Suppressor macrophage treated with lipopolysaccharide for 1 hour (primary cell): ENCODE data around the gene HSPA1L.
"Not testable (repeated sequence)": the region's sequence is repeated elsewhere in the genome, so short reads cannot be mapped to it uniquely, and the experiment has no call there.

ENCODE experiments used
- DNase-seq, 3 donors: peaks; one replicate each; pipeline ENCODE4 v3.0.0-alpha.2; 2020 to 2022

Gene HSPA1L

DNA sequence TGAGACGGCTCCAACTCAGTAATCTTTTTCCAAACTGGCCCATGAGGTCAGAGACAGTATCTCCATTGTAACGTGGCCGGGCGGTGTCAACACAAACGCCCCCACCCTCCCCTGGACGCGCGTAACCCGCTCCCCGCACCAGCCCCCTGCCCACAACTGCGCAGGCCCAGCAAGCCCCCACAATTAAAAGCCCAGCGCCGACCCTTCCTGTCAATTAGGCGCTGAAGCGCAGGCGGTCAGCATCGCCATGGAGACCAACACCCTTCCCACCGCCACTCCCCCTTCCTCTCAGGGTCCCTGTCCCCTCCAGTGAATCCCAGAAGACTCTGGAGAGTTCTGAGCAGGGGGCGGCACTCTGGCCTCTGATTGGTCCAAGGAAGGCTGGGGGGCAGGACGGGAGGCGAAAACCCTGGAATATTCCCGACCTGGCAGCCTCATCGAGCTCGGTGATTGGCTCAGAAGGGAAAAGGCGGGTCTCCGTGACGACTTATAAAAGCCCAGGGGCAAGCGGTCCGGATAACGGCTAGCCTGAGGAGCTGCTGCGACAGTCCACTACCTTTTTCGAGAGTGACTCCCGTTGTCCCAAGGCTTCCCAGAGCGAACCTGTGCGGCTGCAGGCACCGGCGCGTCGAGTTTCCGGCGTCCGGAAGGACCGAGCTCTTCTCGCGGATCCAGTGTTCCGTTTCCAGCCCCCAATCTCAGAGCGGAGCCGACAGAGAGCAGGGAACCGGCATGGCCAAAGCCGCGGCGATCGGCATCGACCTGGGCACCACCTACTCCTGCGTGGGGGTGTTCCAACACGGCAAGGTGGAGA lies at the start of gene HSPA1L, which contains the start of gene HSPA1A:
Gene HSPA1L (minus strand): TSS at position 259 of the 814 bp plus-strand sequence. CDS start 3,311 bp downstream, outside the sequence.
Gene HSPA1A (plus strand): TSS at position 519 of the 814 bp plus-strand sequence. CDS start 214 bp downstream, at position 733.
- DNase-seq: peak; percentile 94 to 97 (median 96)

DNA sequence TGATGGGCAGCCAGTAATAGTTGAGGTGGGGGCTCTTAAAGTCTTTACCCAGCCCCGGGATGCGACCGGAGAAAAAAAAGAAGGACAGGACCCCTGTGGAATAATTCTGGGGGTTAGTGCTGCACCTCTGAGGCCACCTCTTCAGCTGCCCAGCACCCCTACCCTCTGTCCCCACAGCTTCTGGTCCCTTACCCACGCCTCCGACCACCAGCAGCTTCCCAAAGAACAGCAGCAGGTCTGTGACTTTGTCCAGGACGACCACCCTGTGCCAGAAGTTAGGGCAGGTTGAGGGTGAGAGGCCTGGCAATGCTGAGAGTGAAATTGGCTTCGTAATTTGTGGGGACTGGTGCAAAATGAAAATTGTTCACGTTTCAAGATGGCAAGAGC lies 49.7 kb upstream of the HSPA1L start:
- DNase-seq: no peak

DNA sequence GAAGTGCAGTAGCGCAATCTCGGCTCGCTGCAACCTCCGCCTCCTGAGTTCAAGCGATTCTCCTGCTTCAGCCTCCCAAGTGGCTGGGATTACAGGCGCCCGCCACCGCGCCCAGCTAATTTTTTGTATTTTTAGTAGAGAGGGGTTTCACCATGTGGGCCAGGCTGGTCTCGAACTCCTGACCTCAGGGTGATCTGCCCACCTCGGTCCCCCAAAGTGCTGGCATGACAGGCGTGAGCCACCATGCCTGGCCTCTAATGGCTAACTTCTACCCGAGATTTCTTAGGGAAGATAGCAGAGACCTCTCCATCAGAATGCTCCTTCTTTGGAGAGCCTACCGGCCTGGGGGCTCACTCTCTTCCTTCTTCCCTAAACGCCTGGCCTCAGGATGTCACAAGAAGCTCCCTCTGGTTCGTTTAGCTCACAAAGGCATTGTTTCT lies 49.1 kb upstream of the HSPA1L start:
- DNase-seq: not testable (repeated sequence)

DNA sequence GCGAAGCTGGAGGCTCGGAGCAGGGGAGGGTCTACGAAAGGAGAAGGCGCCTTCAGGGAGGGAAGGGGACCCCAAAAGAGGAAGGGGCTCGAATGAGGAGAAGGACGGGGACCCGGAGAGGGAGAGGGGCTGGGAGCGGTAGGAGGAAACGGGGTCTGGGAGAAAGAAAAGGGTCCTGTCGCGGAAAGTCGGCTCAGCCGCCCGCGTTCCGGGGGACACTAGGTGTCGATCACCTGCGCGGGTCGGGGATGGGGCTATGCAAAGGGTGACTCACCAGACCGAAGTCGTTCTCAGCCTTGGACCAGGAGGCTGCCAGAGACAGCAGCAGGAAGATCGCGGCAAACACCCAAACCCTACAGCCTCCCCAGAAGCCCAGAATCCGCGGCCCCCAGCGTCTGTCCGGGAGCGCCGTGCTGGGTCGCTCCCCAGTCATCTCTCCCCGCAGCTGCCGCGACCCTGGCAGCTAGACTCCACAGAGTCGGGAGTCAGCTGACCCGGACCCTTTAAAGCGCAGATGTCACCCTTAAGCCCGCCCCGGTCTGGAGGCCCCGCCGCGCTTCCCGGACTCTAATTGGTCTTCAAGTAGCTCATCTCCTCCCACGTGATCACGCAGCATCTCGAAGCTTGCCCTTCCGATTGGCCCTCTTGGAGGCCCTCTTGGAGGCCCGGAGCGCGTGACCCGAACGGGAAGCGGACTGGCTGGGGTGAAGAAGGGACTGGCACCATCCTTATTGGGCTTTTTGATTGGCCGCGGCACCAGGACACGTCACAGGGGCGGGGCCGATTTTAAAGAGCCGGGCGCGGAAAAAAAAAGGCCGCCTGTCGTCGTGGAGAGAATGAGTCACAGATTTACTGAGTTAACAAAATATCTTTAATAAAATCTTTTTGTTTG lies 47.5 kb upstream of the HSPA1L start, which contains the start of gene NEU1:
Gene NEU1 (minus strand): TSS at position 478 of the 892 bp plus-strand sequence. CDS start 45 bp downstream, at position 433.
- DNase-seq: peak; percentile 100

GRCh38 chr6:31861919-31862343 lies 46.8 kb upstream of the HSPA1L start:
- no peak for DNase-seq

DNA sequence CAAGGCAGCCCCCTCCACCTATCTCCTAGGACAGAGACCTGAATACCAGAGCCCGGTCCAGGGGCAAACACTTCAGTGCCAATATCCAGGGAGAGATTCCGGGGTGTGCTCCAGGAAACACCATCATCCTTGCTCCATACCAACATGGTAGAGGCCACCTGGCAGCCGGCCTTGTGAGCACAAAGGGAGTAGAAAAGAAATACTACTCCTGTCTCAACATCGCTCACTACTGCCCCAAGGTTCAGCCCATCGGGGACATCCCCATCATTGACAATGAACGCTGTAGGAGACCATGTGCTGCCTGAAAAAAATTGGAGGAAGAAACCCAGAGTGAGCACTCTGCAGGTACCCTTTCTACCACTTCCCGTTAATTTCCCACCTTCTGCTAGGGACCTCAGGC lies 46.1 kb upstream of the HSPA1L start:
- no peak for DNase-seq

DNA sequence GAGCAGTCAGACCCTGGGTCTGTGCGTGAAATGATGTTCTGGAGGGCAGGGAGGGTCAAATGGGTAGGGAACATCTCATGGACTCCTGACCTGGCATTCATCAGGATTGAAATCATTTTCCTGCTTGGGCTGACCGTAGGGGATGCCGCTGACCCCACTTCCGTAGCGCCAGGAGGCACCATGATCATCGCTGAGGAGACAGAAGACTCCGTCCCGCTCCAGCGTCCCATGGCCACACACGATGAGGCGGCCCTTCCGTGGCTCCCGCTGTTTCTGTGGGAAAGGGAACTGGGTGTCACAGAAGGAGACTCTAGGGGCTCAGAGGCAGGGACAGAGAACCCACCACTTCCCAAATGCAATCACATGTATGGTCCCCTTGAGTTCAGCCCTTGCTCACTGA lies 45.3 kb upstream of the HSPA1L start:
- DNase-seq: no peak

- DNase-seq: no peak
Measured at GRCh38 chr6:31859923-31860322, 44.8 kb upstream of the HSPA1L start.

DNA sequence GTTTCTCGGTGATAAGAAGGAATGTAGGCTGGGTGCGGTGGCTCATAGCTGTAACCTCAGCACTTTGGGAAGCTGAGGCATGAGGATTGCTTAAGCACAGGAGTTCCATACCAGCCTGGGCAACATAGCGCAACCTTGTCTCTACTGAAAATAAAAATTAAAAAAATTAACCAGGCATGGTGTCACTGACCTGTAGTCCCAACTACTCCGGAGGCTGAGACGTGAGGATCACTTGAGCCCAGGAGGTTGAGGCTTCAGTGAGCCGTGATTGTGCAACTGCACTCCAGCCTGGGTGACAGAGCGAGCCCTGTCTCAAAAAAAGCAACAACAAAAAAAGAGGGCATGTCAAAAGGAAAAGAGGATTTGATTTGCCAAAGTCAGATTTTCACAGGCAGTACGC lies 43.6 kb upstream of the HSPA1L start:
- DNase-seq: no peak

- DNase-seq: not testable (repeated sequence)
Measured at GRCh38 chr6:31857774-31858173, 42.7 kb upstream of the HSPA1L start.

DNA sequence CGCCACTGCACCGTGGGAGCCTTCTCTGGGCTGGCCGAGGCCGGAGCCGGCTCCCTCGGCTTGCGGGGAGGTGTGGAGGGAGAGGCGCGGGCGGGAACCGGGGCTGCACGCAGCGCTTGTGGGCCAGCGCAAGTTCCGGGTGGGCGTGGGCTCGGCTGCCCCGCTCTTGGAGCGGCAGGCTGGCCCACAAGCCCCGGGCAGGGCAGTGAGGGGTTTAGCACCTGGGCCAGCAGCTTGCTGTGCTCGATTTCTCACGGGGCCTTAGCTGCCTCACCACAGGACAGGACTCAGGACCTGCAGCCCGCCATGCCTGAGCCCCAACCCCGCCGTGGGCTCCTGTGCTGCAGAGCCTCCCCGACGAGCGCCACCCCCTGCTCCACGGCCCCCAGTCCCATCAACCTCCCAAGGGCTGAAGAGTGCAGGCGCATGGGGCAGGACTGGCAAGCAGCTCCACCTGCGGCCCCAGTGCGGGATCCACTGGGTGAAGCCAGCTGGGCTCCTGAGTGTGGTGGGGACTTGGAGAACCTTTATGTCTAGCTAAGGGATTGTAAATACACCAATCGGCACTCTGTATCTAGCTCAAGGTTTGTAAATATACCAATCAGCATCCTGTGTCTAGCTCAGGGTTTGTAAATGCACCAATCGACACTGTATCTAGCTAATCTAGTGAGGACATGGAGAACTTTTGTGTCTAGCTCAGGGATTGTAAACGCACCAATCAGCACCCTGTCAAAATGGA lies 37.1 kb upstream of the HSPA1L start:
- not testable (repeated sequence) for DNase-seq

DNA sequence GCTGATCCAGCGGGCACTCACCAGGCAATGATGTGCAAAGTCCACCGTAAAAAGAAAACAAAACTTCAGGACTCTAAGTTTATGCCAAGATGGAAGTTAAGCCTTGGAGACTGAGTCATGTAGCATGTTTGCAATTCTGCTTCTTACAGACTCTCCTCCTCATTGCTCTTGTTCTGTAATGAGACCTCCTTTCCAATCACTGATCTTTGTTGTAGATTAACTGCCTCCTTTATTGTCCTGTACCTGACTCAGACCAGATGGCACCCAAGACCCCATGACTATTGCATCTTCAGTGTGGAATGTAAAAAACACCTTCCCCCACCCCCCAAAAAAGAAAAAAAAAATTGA lies 36.4 kb upstream of the HSPA1L start:
- DNase-seq: no peak

- DNase-seq: no peak
Measured at GRCh38 chr6:31850765-31851484, 35.8 kb upstream of the HSPA1L start.

DNA sequence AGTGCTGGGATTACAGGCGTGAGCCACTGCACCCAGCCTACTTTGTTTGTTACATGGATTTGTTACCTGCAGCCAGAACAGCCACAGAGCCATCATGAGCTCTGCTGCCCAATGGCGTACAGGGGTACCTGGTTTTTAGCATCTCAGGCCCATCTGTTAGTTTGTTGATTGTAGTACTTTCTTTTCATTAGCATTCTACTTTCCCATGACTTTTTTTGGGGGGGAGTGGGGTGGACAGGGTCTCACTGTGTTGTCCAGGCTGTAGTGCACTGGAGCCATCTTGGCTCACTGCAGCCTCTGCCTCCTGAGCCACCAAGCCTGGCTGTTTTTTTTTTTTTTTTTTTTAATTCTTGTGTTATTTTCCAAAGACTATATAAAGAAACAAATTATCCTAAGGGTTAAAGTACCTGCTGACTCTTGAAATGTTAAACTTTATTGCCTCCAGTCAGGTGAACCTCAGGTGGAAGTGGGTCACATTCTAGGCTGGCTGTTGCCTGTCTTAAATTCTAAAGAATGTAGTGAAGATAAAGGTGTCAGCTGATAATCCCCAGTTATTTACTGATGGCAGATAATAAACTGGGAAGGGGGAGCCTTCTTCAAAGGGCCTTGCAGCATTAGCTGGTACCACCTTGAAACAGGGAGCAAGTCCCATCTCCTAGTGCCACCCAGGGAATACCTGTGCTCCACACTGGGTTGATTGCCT lies 32.3 kb upstream of the HSPA1L start:
- no peak for DNase-seq

DNA sequence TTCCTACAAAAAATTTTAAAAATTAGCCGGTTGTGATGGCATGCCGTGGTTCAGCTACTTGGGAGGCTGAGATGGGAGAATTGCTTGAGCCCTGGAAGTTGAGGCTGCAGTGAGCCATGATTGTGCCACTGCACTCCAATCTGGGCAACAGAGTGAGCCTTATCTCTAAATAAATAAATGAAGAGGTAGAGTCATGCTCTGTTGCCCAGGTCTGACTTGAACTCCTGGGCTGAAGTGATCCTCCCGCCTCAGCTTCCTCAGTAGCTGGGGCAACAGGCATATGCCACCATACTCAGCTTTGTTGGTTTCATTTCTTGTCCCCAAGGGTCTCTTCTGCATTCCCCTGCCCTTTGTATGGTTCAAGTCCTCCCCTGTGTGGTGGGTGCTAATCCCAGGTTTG lies 29.4 kb upstream of the HSPA1L start:
- DNase-seq: no peak

DNA sequence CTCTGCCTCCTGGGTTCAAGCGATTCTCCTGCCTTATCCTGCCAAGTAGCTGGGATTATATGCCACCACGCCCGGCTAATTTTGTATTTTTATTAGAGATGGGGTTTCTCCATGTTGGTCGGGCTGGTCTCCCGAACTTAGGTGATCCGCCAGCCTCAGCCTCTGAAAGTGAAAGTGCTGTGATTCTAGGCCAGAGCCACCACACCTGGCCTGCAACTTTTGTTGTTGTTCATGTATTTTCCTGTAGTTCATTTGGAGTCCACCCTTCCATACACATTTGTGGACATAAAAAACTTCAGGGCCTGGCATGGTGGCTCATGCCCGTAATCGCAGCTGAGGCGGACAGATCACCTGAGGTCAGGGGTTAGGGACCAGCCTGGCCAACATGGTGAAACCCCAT lies 27.0 kb upstream of the HSPA1L start:
- no peak for DNase-seq

DNA sequence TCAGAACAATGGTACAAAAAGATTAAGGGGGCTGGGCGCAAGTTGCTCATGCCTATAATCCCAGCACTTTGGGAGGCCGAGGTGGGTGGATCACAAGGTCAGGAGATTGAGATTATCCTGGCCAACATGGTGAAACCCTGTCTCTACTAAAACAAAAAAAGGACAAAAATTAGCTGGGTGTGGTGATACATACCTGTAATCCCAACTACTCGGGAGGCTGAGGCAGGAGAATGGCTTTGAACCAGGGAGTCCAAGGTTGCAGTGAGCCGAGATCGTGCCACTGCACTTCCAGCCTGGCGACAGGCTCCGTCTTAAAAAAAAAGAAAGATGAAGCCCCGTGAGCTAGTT lies 24.7 kb upstream of the HSPA1L start:
- not testable (repeated sequence) for DNase-seq

DNA sequence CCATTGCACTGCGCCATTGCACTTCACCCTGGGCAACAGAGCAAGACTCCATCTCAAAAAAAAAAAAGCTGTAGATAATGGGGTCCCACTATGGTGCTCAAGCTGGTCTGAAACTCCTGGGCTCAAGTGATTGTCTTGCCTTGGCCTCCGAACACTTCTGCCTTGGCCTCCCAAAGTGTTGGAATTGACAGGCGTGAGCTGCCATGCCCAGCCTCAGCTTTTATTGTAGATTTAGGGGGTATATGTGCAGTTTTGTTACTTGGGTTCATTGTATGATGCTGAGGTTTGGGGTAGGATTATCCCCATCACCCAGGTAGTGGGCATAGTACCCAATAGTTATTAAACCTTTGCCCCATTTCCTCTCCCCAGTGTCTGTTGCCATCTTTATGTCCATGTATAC lies 23.9 kb upstream of the HSPA1L start:
- DNase-seq: no peak

GRCh38 chr6:31838114-31838553 lies 23.1 kb upstream of the HSPA1L start:
- DNase-seq: not testable (repeated sequence)

DNA sequence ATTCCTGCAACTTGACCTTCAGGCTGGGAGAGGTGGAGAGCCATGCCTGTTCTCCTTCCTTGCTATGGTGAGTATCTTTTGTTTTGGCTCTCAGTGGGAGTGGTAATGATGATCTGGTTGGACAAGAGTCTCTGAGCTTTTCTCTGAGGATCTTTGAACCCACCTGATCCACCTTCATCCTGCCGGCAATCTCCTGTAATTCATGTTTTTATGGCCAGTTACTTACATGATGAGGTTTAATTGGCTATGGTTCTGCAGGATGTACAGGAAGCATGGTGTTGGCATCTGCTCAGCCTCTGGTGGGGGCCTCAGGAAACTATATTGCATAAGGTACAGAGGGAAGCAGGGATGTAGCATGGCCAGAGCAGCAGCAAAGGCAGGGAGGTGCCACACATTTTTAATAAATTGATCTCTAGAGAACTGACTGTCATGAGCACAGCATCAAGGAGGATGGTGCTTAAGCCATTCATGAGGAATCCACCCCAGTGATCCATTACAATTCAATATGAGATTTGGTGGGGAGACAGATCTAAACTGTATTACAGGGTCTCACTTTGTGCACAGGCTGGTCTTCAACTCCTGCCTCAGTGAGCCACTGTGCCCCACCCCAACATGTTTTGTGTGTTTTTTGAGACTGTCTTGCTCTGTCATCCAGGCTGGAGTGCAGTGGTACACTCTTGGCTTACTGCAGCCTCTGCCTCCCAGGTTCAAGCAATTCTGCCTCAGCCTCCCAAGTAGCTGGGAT lies 22.5 kb upstream of the HSPA1L start:
- DNase-seq: no peak
